Astrocyte (in vitro differentiated cells and primary cell): ENCODE results near the gene CCDC85A. TPM values are rescaled to one million over a fixed set of nuclear protein-coding genes. Genes with fewer than 3 reads are reported as not detected.

ENCODE experiments used
- DNase-seq: peaks from one replicate; pipeline ENCODE4 v3.0.0-alpha.2; 2010; ENCODE audit warnings: low read depth
- FAIRE-seq: peaks from 2 replicates; lab custom pipeline; 2011; peaks lifted over from hg19 to GRCh38; lab: Jason Lieb, UNC
- H2AFZ ChIP-seq: 2 replicates; pipeline ENCODE4 v1.6.0; 2012; ENCODE audit warnings: low read depth, low read length, inconsistent platforms
- H3K27ac ChIP-seq: 2 replicates; pipeline ENCODE4 v1.5.1; 2011; ENCODE audit warnings: low read depth, low read length, inconsistent platforms
- H3K27me3 ChIP-seq: 2 replicates; pipeline ENCODE4 v1.6.0; 2011; ENCODE audit warnings: low read length, inconsistent platforms; ENCODE audit not compliant: insufficient read depth
- H3K36me3 ChIP-seq: 2 replicates; pipeline ENCODE4 v1.5.1; 2011; ENCODE audit warnings: low read length, inconsistent platforms; ENCODE audit not compliant: insufficient read depth
- H3K4me1 ChIP-seq: 2 replicates; pipeline ENCODE4 v1.5.1; 2011; ENCODE audit warnings: low read length, inconsistent platforms; ENCODE audit not compliant: insufficient read depth
- H3K4me2 ChIP-seq: 2 replicates; pipeline ENCODE4 v1.6.0; 2012; ENCODE audit warnings: low read length, inconsistent platforms
- H3K4me3 ChIP-seq: 2 replicates; pipeline ENCODE4 v1.5.1; 2011; ENCODE audit warnings: low read depth, mild to moderate bottlenecking, low read length, inconsistent platforms; ENCODE audit not compliant: insufficient read depth
- H3K79me2 ChIP-seq: 2 replicates; pipeline ENCODE4 v1.6.0; 2012; ENCODE audit warnings: mild to moderate bottlenecking, low read length, inconsistent platforms; ENCODE audit not compliant: insufficient read depth
- H3K9ac ChIP-seq: 2 replicates; pipeline ENCODE4 v1.6.0; 2012; ENCODE audit warnings: mild to moderate bottlenecking, low read length, inconsistent platforms
- H3K9me3 ChIP-seq: 2 replicates; pipeline ENCODE4 v1.5.1; 2012; ENCODE audit warnings: low read depth, mild to moderate bottlenecking, low read length, inconsistent platforms; ENCODE audit not compliant: insufficient read depth
- H4K20me1 ChIP-seq: 2 replicates; pipeline ENCODE4 v1.6.0; 2012; ENCODE audit warnings: low read length, inconsistent platforms; ENCODE audit not compliant: insufficient read depth
- H3K27ac Mint-ChIP-seq: one replicate; pipeline ENCODE4 v1.8.0; 2021; ENCODE audit warnings: mild to moderate bottlenecking, mixed read lengths; ENCODE audit not compliant: unreplicated experiment
- H3K27me3 Mint-ChIP-seq: one replicate; pipeline ENCODE4 v1.8.0; 2021; ENCODE audit warnings: low read depth, mixed read lengths; ENCODE audit not compliant: unreplicated experiment
- H3K36me3 Mint-ChIP-seq: one replicate; pipeline ENCODE4 v1.8.0; 2021; ENCODE audit warnings: low read depth, mixed read lengths; ENCODE audit not compliant: unreplicated experiment
- H3K4me1 Mint-ChIP-seq: one replicate; pipeline ENCODE4 v1.8.0; 2021; ENCODE audit warnings: low read depth, mixed read lengths; ENCODE audit not compliant: unreplicated experiment
- H3K4me3 Mint-ChIP-seq: one replicate; pipeline ENCODE4 v1.8.0; 2021; ENCODE audit warnings: mild to moderate bottlenecking, moderate library complexity, mixed read lengths; ENCODE audit not compliant: unreplicated experiment
- H3K9me3 Mint-ChIP-seq: one replicate; pipeline ENCODE4 v1.8.0; 2021; ENCODE audit warnings: mild to moderate bottlenecking, mixed read lengths; ENCODE audit not compliant: unreplicated experiment
- EZH2 ChIP-seq: IDR thresholded peaks from 2 replicates; pipeline ENCODE4 v1.6.1; 2012; ENCODE audit warnings: mild to moderate bottlenecking, low read length, inconsistent platforms; ENCODE audit not compliant: insufficient read depth
- total RNA-seq: library from RNA; stranded (reverse); gene quantifications from 2 replicates; pipeline ENCODE4 v1.2.1, GENCODE V29; 2021
- TF ChIP-seq, protein P1 (sequence below): IDR thresholded peaks from 2 replicates; pipeline ENCODE4 v1.5.1; 2011; ENCODE audit warnings: low read depth, mild to moderate bottlenecking, inconsistent platforms, low read length, moderate library complexity; ENCODE audit not compliant: insufficient read depth

Gene CCDC85A
- total RNA-seq, 1 donor from 2014 or later: 8.9 TPM

DNA sequence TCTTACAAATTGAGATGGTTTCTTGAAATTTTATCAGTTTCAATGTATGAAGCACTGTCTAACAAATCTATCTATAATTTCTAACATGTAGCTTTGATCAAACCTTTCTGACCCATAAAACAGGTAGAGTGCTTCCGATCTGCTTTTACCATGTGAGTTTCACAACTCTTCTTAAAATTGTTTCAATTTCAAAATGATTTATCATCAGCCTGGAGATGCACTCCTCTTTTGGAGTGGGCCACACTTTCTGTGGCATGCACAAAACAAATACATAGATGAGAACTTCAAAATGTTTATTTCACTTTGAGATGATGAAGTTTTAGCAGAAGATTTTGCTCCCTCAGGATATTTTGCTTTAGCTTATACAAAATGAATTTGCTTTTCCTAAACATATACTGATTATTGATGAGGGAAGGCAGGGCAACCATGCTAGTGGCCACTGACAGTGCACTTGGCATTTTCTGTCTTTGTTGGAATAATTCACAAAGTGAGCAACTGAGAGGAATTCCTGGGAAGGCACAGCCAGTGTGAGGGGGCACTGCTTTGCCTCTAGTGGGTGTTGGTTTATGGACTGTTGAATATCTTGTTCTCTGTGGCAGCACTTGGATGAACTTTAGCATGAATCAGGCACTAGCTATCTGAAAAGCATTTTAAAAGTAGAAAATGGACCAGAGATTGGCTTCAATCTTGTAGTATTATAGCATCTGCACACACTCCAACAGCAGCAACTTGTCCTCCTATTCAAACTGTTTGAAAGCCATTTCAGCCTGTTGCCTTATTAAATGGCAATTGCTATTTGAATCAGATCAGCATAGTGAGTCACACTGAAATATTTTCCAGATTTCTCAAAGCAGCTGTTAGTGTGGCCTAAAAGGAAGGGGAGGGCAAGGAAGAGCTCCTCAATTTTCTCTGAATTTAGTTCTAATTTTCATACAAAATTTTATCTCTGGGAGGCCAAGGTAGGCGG is 193.2 kb downstream of the CCDC85A start:
- no peaks in the 10 kb centered on the region for H3K4me1 ChIP-seq
- no peaks in the 10 kb centered on the region for H3K9me3 ChIP-seq
- H3K79me2 ChIP-seq: no peaks in the 10 kb centered on the region
- peaks cover 30% of the 10 kb centered on the region for H3K4me1 Mint-ChIP-seq
- no peaks in the 10 kb centered on the region for H4K20me1 ChIP-seq
- H3K9me3 Mint-ChIP-seq: no peaks in the 10 kb centered on the region
- no peaks in the 10 kb centered on the region for H3K27me3 ChIP-seq
- H2AFZ ChIP-seq: peak overlapping the region; percentile 44
- H3K4me2 ChIP-seq: no peak overlapping the region
- H3K27me3 Mint-ChIP-seq: no peaks in the 10 kb centered on the region
- TF ChIP-seq, protein P1, sequence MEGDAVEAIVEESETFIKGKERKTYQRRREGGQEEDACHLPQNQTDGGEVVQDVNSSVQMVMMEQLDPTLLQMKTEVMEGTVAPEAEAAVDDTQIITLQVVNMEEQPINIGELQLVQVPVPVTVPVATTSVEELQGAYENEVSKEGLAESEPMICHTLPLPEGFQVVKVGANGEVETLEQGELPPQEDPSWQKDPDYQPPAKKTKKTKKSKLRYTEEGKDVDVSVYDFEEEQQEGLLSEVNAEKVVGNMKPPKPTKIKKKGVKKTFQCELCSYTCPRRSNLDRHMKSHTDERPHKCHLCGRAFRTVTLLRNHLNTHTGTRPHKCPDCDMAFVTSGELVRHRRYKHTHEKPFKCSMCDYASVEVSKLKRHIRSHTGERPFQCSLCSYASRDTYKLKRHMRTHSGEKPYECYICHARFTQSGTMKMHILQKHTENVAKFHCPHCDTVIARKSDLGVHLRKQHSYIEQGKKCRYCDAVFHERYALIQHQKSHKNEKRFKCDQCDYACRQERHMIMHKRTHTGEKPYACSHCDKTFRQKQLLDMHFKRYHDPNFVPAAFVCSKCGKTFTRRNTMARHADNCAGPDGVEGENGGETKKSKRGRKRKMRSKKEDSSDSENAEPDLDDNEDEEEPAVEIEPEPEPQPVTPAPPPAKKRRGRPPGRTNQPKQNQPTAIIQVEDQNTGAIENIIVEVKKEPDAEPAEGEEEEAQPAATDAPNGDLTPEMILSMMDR: no peak
- TF ChIP-seq EZH2: no peak
- DNase-seq (peak; percentile 42), FAIRE-seq (no peak)
- no peaks in the 10 kb centered on the region for H3K36me3 ChIP-seq
- no peaks in the 10 kb centered on the region for H3K36me3 Mint-ChIP-seq
- H3K4me3 Mint-ChIP-seq: no peak overlapping the region
- H3K9ac ChIP-seq: no peak overlapping the region
- no peak overlapping the region for H3K4me3 ChIP-seq
- H3K27ac Mint-ChIP-seq: no peak overlapping the region
- no peak overlapping the region for H3K27ac ChIP-seq

DNA sequence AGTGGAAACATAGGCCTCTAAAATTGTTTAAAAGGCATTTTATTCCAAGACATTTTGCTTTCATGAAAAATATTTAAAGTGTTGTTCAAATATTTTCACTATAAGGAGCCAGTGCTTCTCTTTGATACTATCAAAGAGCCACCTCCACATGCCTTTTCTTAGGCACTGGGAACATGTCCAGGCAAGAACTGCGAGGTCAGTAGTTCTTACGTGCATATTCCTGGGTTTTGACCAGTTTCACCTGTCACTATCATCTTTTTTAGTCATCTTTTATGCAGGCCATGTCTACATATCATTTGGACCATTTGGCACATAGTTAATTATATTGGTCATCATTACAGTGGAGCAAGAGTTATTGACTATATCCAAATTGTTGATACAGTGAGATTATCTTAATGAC is 195.3 kb downstream of the CCDC85A start:
- H3K27ac ChIP-seq: no peak overlapping the region
- no peak for DNase-seq
- Mint-ChIP-seq H3K27ac (no peak overlapping the region), H3K9me3 (no peaks in the 10 kb centered on the region), H3K4me1 (peaks cover 23% of the 10 kb centered on the region), H3K36me3 (no peaks in the 10 kb centered on the region), H3K4me3 (no peak overlapping the region), H3K27me3 (no peaks in the 10 kb centered on the region)
- TF ChIP-seq EZH2: no peak
- TF ChIP-seq, protein P1: no peak
- no peaks in the 10 kb centered on the region for H3K79me2 ChIP-seq
- no peaks in the 10 kb centered on the region for H3K36me3 ChIP-seq
- no peak overlapping the region for H3K4me3 ChIP-seq
- H3K4me2 ChIP-seq: no peak overlapping the region
- H3K4me1 ChIP-seq: no peaks in the 10 kb centered on the region
- no peaks in the 10 kb centered on the region for H4K20me1 ChIP-seq
- no peaks in the 10 kb centered on the region for H3K27me3 ChIP-seq
- H3K9ac ChIP-seq: no peak overlapping the region
- H3K9me3 ChIP-seq: no peaks in the 10 kb centered on the region
- no peak for FAIRE-seq
- no peak overlapping the region for H2AFZ ChIP-seq

DNA sequence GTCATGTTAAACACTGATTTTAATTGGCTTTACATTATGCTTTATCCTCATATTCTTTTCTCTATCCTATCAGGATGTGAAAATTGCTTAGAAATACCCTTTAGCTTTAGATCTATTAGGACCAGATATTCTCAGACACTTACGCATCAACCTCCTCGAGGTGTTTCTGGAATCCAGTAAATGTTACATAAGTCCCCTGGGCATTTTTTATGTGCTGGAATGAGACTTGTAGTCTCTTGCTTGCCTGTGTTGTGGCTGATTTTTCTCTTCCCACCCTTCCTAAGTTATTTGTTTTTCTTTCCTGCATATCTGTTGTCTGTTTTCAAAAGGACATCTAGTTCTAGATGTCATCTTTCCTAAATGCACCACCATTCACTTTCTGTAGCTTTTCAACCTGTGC is 197.1 kb downstream of the CCDC85A start:
- H3K79me2 ChIP-seq: no peaks in the 10 kb centered on the region
- Mint-ChIP-seq H3K36me3 (no peaks in the 10 kb centered on the region), H3K4me1 (peaks cover 23% of the 10 kb centered on the region), H3K9me3 (no peaks in the 10 kb centered on the region), H3K4me3 (no peak overlapping the region), H3K27ac (no peak overlapping the region), H3K27me3 (no peaks in the 10 kb centered on the region)
- no peaks in the 10 kb centered on the region for H3K36me3 ChIP-seq
- no peak overlapping the region for H3K4me2 ChIP-seq
- H3K4me3 ChIP-seq: no peak overlapping the region
- H3K4me1 ChIP-seq: no peaks in the 10 kb centered on the region
- H3K9ac ChIP-seq: no peak overlapping the region
- H3K9me3 ChIP-seq: no peaks in the 10 kb centered on the region
- no peaks in the 10 kb centered on the region for H4K20me1 ChIP-seq
- TF ChIP-seq, protein P1: no peak
- TF ChIP-seq EZH2: no peak
- H3K27me3 ChIP-seq: no peaks in the 10 kb centered on the region
- FAIRE-seq (no peak), DNase-seq (no peak)
- no peak overlapping the region for H2AFZ ChIP-seq
- H3K27ac ChIP-seq: no peak overlapping the region
